EL (cell line): ENCODE data around the gene UBE3B.
A peak's percentile ranks its signal among the peaks of the same experiment; 100 is the strongest.

Experiments used
- DNase-seq: peaks from one replicate; pipeline ENCODE4 v3.0.0-alpha.2; 2016

Gene UBE3B

GRCh38 chr12:109580684-109581333 is 103.4 kb downstream of the UBE3B start:
- DNase-seq: no peak

DNA sequence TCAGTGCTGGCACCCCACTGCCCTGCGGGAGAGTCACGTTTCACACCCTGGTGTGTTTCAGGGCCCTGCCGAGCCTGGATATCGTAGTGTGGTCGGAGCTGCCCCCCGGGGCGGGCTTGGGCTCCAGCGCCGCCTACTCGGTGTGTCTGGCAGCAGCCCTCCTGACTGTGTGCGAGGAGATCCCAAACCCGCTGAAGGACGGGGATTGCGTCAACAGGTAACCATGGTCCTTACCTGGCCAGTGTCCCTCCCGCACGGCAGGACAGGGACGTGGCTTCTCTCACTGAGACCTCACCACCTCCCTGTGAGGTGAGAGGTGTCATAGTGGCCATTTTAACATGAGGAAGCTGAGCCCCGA is 103.9 kb downstream of the UBE3B start:
- DNase-seq: no peak

DNA sequence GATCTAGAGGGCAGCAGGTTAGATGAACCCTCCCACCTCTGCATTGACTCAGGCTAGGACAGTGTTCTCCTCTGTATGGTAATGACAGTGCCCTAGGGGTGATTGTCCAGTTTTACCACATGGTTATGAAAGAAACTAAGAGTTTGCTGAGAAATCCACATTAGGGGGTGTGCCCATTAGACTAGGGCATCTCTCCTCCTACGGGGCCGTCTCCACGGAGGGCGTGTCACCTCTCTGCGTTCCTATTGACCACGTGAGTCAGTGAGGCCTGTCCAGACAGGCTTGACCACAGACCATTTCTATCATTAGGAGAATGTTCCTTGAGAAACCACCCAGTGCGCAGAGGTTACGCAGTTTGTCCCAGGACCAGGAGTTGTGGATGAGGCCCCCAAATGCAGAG is 104.4 kb downstream of the UBE3B start:
- DNase-seq: peak; percentile 57

DNA sequence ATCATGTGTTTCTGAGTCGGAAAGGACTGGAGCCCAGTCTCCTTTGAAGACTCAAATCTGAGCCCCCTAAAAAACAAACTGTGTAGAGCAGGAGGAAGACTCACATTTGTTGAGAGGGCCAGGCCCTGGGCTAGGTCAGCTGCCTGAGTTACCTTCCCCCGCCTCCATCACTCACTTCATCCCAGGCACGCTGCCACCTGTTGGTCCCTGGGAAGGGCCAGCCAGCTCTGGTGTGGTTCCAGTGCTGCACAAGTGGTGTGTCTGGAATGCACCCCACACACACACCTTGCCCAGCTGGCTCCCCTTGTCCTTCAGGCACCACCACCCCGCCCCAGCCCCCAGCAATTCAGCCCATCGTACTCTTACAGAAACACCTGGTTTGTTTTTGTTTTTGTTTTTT is 105.2 kb downstream of the UBE3B start:
- no peak for DNase-seq

DNA sequence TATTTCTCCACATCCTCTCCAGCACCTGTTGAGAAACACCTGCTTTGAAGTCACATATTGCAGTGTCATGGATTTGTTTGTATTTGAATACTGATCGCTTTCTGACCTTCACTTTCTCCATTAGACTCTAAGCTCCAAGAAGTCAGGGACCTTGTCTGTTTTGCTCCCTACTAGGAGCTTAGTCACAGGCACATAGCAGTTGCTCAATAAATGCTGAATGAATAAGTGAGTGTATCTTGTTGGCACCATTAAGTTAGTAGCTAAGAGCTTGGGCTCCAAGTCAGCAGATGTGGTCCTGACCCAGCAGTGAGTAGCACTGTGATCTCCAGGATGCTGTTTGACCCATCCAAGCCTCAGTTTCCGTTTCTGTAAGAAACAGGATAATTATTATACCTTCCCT is 106.3 kb downstream of the UBE3B start:
- no peak for DNase-seq
